Liver (tissue), 9 donors: Measurements from ENCODE around the gene NOXRED1. TPM values are rescaled to one million over a fixed set of nuclear protein-coding genes. Genes with fewer than 3 reads are reported as not detected.

Experiments used
- DNase-seq: peaks from one replicate; pipeline ENCODE4 v3.0.0-alpha.2; 2017; ENCODE audit warnings: low spot score
- H3K27ac ChIP-seq, 2 donors: one replicate each; pipeline ENCODE4 v1.7.0; 2013; ENCODE audit warnings: inconsistent platforms in 2 of 2, low read length in 2 of 2, control low read depth in 1 of 2, low read depth in 1 of 2, mild to moderate bottlenecking in 1 of 2
- H3K27me3 ChIP-seq, 4 donors: one replicate each; pipeline versions ENCODE4 v1.6.1 to v1.7.0; 2013; ENCODE audit warnings: low read length in 3 of 4, inconsistent platforms in 1 of 4, mild to moderate bottlenecking in 1 of 4, moderate library complexity in 1 of 4; ENCODE audit not compliant: control insufficient read depth in 4 of 4, insufficient read depth in 4 of 4
- H3K36me3 ChIP-seq, 4 donors: one replicate each; pipeline versions ENCODE4 v1.6.1 to v1.7.0; 2013; ENCODE audit warnings: low read length in 3 of 4, mild to moderate bottlenecking in 3 of 4, low read depth in 1 of 4, moderate library complexity in 1 of 4; ENCODE audit not compliant: control insufficient read depth in 4 of 4, insufficient read depth in 3 of 4
- H3K4me1 ChIP-seq, 4 donors: one replicate each; pipeline versions ENCODE4 v1.6.1 to v1.7.0; 2013; ENCODE audit warnings: low read length in 3 of 4, mild to moderate bottlenecking in 3 of 4, moderate library complexity in 1 of 4; ENCODE audit not compliant: control insufficient read depth in 4 of 4, insufficient read depth in 4 of 4
- H3K4me3 ChIP-seq, 3 donors: one replicate each; pipeline versions ENCODE4 v1.6.1 to v1.7.0; 2013; ENCODE audit warnings: low read length in 3 of 3, control low read depth in 1 of 3, low read depth in 1 of 3, mild to moderate bottlenecking in 1 of 3
- H3K9ac ChIP-seq, 2 donors: one replicate each; pipeline ENCODE4 v1.7.0; 2013; ENCODE audit warnings: low read length in 2 of 2, mild to moderate bottlenecking in 2 of 2, moderate library complexity in 2 of 2, control low read depth in 1 of 2, low read depth in 1 of 2
- H3K9me3 ChIP-seq, 4 donors: one replicate each; pipeline versions ENCODE4 v1.6.1 to v1.7.0; 2013; ENCODE audit warnings: low read length in 3 of 4; ENCODE audit not compliant: control insufficient read depth in 4 of 4
- EGR1 ChIP-seq, 2 donors: IDR thresholded peaks; 2 replicates each; pipeline ENCODE4 v1.6.1; 2016 to 2018; ENCODE audit warnings: antibody characterized with exemption in 2 of 2, low read depth in 2 of 2
- FOXA1 ChIP-seq: IDR thresholded peaks from 2 replicates; pipeline ENCODE4 v1.6.1; 2016; ENCODE audit warnings: antibody characterized with exemption
- FOXA2 ChIP-seq: IDR thresholded peaks from 2 replicates; pipeline ENCODE4 v1.6.1; 2016; ENCODE audit warnings: antibody characterized with exemption
- GABPA ChIP-seq, 2 donors: IDR thresholded peaks in 1 of 2; conservative IDR thresholded peaks in 1 of 2; 2 replicates each; pipeline ENCODE4 v1.6.1; 2016; ENCODE audit warnings: antibody characterized with exemption in 2 of 2, mild to moderate bottlenecking in 1 of 2, moderate library complexity in 1 of 2
- HNF4A ChIP-seq, 2 donors: conservative IDR thresholded peaks; 2 replicates each; pipeline ENCODE4 v1.6.1; 2016; ENCODE audit warnings: antibody characterized with exemption in 2 of 2, mild to moderate bottlenecking in 2 of 2
- HNF4G ChIP-seq: IDR thresholded peaks from 2 replicates; pipeline ENCODE4 v1.6.1; 2016; ENCODE audit warnings: antibody characterized with exemption
- NR2F2 ChIP-seq: IDR thresholded peaks from 2 replicates; pipeline ENCODE4 v1.6.1; 2016; ENCODE audit warnings: antibody characterized with exemption
- RAD21 ChIP-seq, 2 donors: IDR thresholded peaks; 2 replicates each; pipeline ENCODE4 v1.6.1; 2016; ENCODE audit warnings: antibody characterized with exemption in 2 of 2, mild to moderate bottlenecking in 2 of 2
- RXRA ChIP-seq, 2 donors: IDR thresholded peaks; 2 replicates each; pipeline ENCODE4 v1.6.1; 2017 to 2018; ENCODE audit warnings: antibody characterized with exemption in 2 of 2, mild to moderate bottlenecking in 1 of 2
- SP1 ChIP-seq: IDR thresholded peaks from 2 replicates; pipeline ENCODE4 v1.6.1; 2018; ENCODE audit warnings: antibody characterized with exemption, mild to moderate bottlenecking
- TAF1 ChIP-seq: conservative IDR thresholded peaks from 2 replicates; pipeline ENCODE4 v1.6.1; 2016; ENCODE audit warnings: antibody characterized with exemption, mild to moderate bottlenecking
- YY1 ChIP-seq: IDR thresholded peaks from 2 replicates; pipeline ENCODE4 v1.6.1; 2016; ENCODE audit warnings: antibody characterized with exemption, mild to moderate bottlenecking
- WGBS: extraction: QIAGEN DNeasy Blood & Tissue Kit; methylation state at CpG from one replicate; pipeline ENCODE4 v1.1.7; 2013; 5-methylcytosine and 5-hydroxymethylcytosine counted together
- polyA plus RNA-seq, 2 donors: library from polyadenylated mRNA; stranded (reverse) in 1 of 2; unstranded in 1 of 2; fragments of 200-250 nt in 1 of 2; fragments of >200 nt in 1 of 2; fragmentation: Nextera tagmentation in 1 of 2; extraction: Ambion mirVana in 1 of 2; gene quantifications; one replicate each; pipeline versions ENCODE4 v1.2.1 to v1.2.3, GENCODE V29; 2013 to 2015
- total RNA-seq, 2 donors: library from RNA; depleted of rRNA; stranded (reverse); fragments of >200 nt; gene quantifications; one replicate each; pipeline ENCODE4 v1.2.3, GENCODE V29; 2014
- TF ChIP-seq, protein P1 (sequence below): IDR thresholded peaks from 2 replicates; pipeline ENCODE4 v1.6.1; 2016; ENCODE audit warnings: antibody characterized with exemption
- TF ChIP-seq, protein P2 (sequence below): fragments of 150-350 bp; IDR thresholded peaks from 2 replicates; pipeline ENCODE4 v1.5.1; 2017; ENCODE audit warnings: improper control_type of control experiment, low read depth, low read length; ENCODE audit not compliant: missing input control
- TF ChIP-seq, protein P3 (sequence below): IDR thresholded peaks from 2 replicates; pipeline ENCODE4 v1.6.1; 2016; ENCODE audit warnings: antibody characterized with exemption, mild to moderate bottlenecking
- TF ChIP-seq, protein P4 (sequence below): IDR thresholded peaks from 2 replicates; pipeline ENCODE4 v1.6.1; 2016; ENCODE audit warnings: antibody characterized with exemption
- TF ChIP-seq, protein P5 (sequence below): IDR thresholded peaks from 2 replicates; pipeline ENCODE4 v1.6.1; 2016; ENCODE audit warnings: antibody characterized with exemption
- donor health status: healthy.
- donor health status: healthy.
- donor health status: healthy.
- donor health status: healthy.
- donor health status: healthy.

NOXRED1 gene
- total and polyA plus RNA-seq, 4 donors, result 0.06 to 0.50 (median 0.30) TPM

DNA sequence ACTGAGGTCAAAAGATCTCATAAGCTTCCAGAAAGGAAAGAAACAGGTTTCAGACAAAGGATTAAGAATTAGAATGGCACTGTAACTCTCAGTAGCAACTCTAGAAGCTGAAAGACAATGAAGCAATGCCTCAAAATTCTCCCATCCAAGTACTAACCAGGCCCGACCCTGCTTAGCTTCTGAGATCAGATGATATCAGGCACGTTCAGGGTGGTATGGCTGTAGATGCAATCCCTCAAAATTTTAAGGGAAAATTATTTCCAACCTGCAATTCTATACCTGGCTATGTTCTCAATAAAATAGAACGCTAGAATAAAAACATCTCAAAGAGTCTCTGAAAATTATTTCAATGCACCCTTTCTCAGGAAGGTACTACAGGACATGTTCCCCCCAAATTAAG, 19.6 kb downstream of the NOXRED1 start:
- Histone ChIP-seq H3K27me3 (no peaks in the 10 kb centered on the region), H3K27ac (no peak overlapping the region), H3K9ac (no peak overlapping the region), H3K9me3 (no peaks in the 10 kb centered on the region), H3K4me1 (no peaks in the 10 kb centered on the region), H3K36me3 (no peaks in the 10 kb centered on the region), H3K4me3 (no peak overlapping the region)
- WGBS, result 92% methylated on average over 3 of the region's 3 CpGs
- DNase-seq, result no peak
- TF ChIP-seq HNF4A (conservative IDR thresholded peaks at IDR 0.05) (no peak), SP1 (no peak), FOXA1 (no peak)

DNA sequence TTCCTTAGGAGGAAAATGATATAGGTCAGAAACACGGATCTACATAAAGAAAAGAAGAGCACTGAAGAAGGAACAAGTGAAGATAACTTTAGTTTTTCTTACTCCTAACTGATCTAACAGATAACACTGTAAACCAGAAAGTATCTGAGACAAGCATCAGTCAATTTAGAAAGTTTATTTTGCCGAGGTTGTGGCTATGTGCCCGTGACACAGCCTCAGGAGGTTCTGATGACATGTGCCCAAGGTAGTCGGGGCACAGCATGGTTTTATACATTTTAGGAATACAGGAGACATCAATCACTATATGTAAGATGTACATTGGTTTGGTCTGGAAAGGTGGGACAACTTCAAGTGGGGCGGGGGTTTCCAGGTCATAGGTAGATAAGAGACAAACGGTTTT, 23.1 kb downstream of the NOXRED1 start:
- no peak for DNase-seq
- Histone ChIP-seq H3K9me3 (no peaks in the 10 kb centered on the region), H3K4me1 (no peaks in the 10 kb centered on the region), H3K36me3 (no peaks in the 10 kb centered on the region), H3K4me3 (no peak overlapping the region), H3K27me3 (no peaks in the 10 kb centered on the region), H3K27ac (no peak overlapping the region), H3K9ac (no peak overlapping the region)
- 85% methylated on average over 6 of the region's 6 CpGs for WGBS
- TF ChIP-seq SP1, result no peak
- TF ChIP-seq, protein P1, sequence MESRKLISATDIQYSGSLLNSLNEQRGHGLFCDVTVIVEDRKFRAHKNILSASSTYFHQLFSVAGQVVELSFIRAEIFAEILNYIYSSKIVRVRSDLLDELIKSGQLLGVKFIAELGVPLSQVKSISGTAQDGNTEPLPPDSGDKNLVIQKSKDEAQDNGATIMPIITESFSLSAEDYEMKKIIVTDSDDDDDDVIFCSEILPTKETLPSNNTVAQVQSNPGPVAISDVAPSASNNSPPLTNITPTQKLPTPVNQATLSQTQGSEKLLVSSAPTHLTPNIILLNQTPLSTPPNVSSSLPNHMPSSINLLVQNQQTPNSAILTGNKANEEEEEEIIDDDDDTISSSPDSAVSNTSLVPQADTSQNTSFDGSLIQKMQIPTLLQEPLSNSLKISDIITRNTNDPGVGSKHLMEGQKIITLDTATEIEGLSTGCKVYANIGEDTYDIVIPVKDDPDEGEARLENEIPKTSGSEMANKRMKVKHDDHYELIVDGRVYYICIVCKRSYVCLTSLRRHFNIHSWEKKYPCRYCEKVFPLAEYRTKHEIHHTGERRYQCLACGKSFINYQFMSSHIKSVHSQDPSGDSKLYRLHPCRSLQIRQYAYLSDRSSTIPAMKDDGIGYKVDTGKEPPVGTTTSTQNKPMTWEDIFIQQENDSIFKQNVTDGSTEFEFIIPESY, result no peak
- TF ChIP-seq FOXA2, result no peak
- no peak for TF ChIP-seq GABPA (IDR thresholded peaks at IDR 0.05 in 1 of 2, conservative IDR thresholded peaks at IDR 0.05 in 1 of 2)
- TF ChIP-seq NR2F2, result no peak
- TF ChIP-seq, protein P2, sequence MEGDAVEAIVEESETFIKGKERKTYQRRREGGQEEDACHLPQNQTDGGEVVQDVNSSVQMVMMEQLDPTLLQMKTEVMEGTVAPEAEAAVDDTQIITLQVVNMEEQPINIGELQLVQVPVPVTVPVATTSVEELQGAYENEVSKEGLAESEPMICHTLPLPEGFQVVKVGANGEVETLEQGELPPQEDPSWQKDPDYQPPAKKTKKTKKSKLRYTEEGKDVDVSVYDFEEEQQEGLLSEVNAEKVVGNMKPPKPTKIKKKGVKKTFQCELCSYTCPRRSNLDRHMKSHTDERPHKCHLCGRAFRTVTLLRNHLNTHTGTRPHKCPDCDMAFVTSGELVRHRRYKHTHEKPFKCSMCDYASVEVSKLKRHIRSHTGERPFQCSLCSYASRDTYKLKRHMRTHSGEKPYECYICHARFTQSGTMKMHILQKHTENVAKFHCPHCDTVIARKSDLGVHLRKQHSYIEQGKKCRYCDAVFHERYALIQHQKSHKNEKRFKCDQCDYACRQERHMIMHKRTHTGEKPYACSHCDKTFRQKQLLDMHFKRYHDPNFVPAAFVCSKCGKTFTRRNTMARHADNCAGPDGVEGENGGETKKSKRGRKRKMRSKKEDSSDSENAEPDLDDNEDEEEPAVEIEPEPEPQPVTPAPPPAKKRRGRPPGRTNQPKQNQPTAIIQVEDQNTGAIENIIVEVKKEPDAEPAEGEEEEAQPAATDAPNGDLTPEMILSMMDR, result no peak
- no peak for TF ChIP-seq RAD21 (IDR thresholded peaks at IDR 0.05)
- TF ChIP-seq, protein P3, sequence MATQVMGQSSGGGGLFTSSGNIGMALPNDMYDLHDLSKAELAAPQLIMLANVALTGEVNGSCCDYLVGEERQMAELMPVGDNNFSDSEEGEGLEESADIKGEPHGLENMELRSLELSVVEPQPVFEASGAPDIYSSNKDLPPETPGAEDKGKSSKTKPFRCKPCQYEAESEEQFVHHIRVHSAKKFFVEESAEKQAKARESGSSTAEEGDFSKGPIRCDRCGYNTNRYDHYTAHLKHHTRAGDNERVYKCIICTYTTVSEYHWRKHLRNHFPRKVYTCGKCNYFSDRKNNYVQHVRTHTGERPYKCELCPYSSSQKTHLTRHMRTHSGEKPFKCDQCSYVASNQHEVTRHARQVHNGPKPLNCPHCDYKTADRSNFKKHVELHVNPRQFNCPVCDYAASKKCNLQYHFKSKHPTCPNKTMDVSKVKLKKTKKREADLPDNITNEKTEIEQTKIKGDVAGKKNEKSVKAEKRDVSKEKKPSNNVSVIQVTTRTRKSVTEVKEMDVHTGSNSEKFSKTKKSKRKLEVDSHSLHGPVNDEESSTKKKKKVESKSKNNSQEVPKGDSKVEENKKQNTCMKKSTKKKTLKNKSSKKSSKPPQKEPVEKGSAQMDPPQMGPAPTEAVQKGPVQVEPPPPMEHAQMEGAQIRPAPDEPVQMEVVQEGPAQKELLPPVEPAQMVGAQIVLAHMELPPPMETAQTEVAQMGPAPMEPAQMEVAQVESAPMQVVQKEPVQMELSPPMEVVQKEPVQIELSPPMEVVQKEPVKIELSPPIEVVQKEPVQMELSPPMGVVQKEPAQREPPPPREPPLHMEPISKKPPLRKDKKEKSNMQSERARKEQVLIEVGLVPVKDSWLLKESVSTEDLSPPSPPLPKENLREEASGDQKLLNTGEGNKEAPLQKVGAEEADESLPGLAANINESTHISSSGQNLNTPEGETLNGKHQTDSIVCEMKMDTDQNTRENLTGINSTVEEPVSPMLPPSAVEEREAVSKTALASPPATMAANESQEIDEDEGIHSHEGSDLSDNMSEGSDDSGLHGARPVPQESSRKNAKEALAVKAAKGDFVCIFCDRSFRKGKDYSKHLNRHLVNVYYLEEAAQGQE, result no peak
- TF ChIP-seq YY1, result no peak
- no peak for TF ChIP-seq HNF4G
- TF ChIP-seq, protein P4, sequence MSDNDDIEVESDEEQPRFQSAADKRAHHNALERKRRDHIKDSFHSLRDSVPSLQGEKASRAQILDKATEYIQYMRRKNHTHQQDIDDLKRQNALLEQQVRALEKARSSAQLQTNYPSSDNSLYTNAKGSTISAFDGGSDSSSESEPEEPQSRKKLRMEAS, result no peak
- no peak for TF ChIP-seq EGR1 (IDR thresholded peaks at IDR 0.05; ENCODE audit: low read depth in 2 of 2)
- TF ChIP-seq, protein P5, sequence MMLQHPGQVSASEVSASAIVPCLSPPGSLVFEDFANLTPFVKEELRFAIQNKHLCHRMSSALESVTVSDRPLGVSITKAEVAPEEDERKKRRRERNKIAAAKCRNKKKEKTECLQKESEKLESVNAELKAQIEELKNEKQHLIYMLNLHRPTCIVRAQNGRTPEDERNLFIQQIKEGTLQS, result no peak
- no peak for TF ChIP-seq TAF1
- no peak for TF ChIP-seq HNF4A (conservative IDR thresholded peaks at IDR 0.05)
- no peak for TF ChIP-seq RXRA (IDR thresholded peaks at IDR 0.05)
